GM12865 (cell line): ENCODE measurements around the gene FBXW11.

Experiments used
- DNase-seq: peaks from one replicate; pipeline ENCODE4 v3.0.0; 2010; ENCODE audit warnings: low read depth
- H3K4me3 ChIP-seq: 2 replicates; pipeline ENCODE4 v1.5.1; 2011; ENCODE audit warnings: mild to moderate bottlenecking, low read depth, low read length, control low read depth
- CTCF ChIP-seq: IDR thresholded peaks from 2 replicates; pipeline ENCODE4 v1.5.1; 2011; ENCODE audit warnings: low read length, control low read depth, low read depth, inconsistent platforms; ENCODE audit not compliant: insufficient read depth; ENCODE audit errors: missing control alignments

The FBXW11 gene

GRCh38 chr5:171837522-171837921 lies 168.9 kb downstream of the FBXW11 start:
- no peak overlapping the region for H3K4me3 ChIP-seq
- DNase-seq: no peak
- no peak for TF ChIP-seq CTCF

GRCh38 chr5:171835066-171835465 lies 171.4 kb downstream of the FBXW11 start:
- H3K4me3 ChIP-seq: no peak overlapping the region
- TF ChIP-seq CTCF: no peak
- no peak for DNase-seq

GRCh38 chr5:171834461-171834860 lies 172.0 kb downstream of the FBXW11 start:
- no peak for DNase-seq
- TF ChIP-seq CTCF: no peak
- no peak overlapping the region for H3K4me3 ChIP-seq

- TF ChIP-seq CTCF: no peak
- no peak for DNase-seq
- H3K4me3 ChIP-seq: no peak overlapping the region
Observed at GRCh38 chr5:171832775-171833174, 173.7 kb downstream of the FBXW11 start.

- no peak for TF ChIP-seq CTCF
Observed at GRCh38 chr5:171830686-171831085, 175.8 kb downstream of the FBXW11 start.

GRCh38 chr5:171827162-171827561 lies 179.3 kb downstream of the FBXW11 start:
- H3K4me3 ChIP-seq: no peak overlapping the region
- no peak for DNase-seq
- TF ChIP-seq CTCF: no peak

More at GRCh38 chr5:171830686-171831085, 175.8 kb downstream of the FBXW11 start:
- no peak overlapping the region for H3K4me3 ChIP-seq
- DNase-seq: no peak

- no peak for TF ChIP-seq CTCF
- no peak overlapping the region for H3K4me3 ChIP-seq
- DNase-seq: no peak
Observed at GRCh38 chr5:171826132-171826531, 180.3 kb downstream of the FBXW11 start.
